ENCODE measurements around the gene EMILIN3.

Gene EMILIN3

GRCh38 chr20:41366546-41367392 is at the start of gene EMILIN3:
EMILIN3 (minus strand) TSS chr20:41366818; CDS start chr20:41366634, 184 bp downstream.
- no peak for DNase-seq

GRCh38 chr20:41415191-41415590 is 48.6 kb upstream of the EMILIN3 start:
- no peak for DNase-seq

- DNase-seq = no peak
Measured at GRCh38 chr20:41413169-41413568, 46.6 kb upstream of the EMILIN3 start.

- no peak for DNase-seq
Measured at GRCh38 chr20:41412324-41413120, 45.9 kb upstream of the EMILIN3 start.

- peak; percentile 14 for DNase-seq
Measured at GRCh38 chr20:41411391-41411847, 44.8 kb upstream of the EMILIN3 start.

- no peak for DNase-seq
Measured at GRCh38 chr20:41408986-41409385, 42.4 kb upstream of the EMILIN3 start.

GRCh38 chr20:41408156-41408794 is 41.7 kb upstream of the EMILIN3 start:
- no peak for DNase-seq

GRCh38 chr20:41407607-41408006 is 41.0 kb upstream of the EMILIN3 start:
- DNase-seq = no peak

GRCh38 chr20:41406896-41407444 is 40.4 kb upstream of the EMILIN3 start:
- no peak for DNase-seq

- DNase-seq = no peak
Measured at GRCh38 chr20:41406353-41406752, 39.7 kb upstream of the EMILIN3 start.

GRCh38 chr20:41405436-41405835 is 38.8 kb upstream of the EMILIN3 start:
- DNase-seq = no peak

GRCh38 chr20:41403604-41404003 is 37.0 kb upstream of the EMILIN3 start:
- no peak for DNase-seq

- DNase-seq = no peak
Measured at GRCh38 chr20:41398408-41398807, 31.8 kb upstream of the EMILIN3 start.

- no peak for DNase-seq
Measured at GRCh38 chr20:41395667-41396664, 29.3 kb upstream of the EMILIN3 start.

- DNase-seq = no peak
Measured at GRCh38 chr20:41394931-41395666, 28.5 kb upstream of the EMILIN3 start.

- no peak for DNase-seq
Measured at GRCh38 chr20:41394081-41394480, 27.5 kb upstream of the EMILIN3 start.

- no peak for DNase-seq
Measured at GRCh38 chr20:41393705-41394066, 27.1 kb upstream of the EMILIN3 start.

GRCh38 chr20:41392871-41393704 is 26.5 kb upstream of the EMILIN3 start:
- DNase-seq = no peak

- DNase-seq = no peak
Measured at GRCh38 chr20:41392295-41392694, 25.7 kb upstream of the EMILIN3 start.

GRCh38 chr20:41391587-41392001 is 25.0 kb upstream of the EMILIN3 start:
- DNase-seq = no peak
